CD4-positive, alpha-beta T cell treated with Interleukin-15 for 1 hour (primary cell): ENCODE measurements around the gene JARID2.

Experiments used
- DNase-seq: peaks from one replicate; pipeline ENCODE4 v3.0.0-alpha.2; 2020

Gene JARID2

DNA sequence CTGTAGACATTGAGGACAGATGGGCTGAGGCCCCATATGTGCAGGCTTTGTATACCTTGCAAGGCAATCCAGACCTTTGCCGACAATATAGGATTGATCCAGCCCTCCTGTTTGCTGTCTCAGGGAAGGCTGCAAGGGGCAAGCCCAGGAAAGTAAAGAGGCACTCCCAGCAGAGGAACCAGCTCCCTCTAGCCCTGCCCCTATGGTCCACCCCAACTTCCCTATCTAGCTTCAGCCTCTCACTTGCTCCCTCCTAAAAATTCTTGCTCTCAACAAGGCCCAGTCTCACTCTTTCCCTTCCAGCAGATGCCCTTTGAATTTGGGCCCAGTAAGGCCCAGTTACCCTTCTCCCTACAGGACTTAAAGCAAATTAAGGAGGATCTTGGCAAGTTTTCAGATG is 92.6 kb downstream of the JARID2 start:
- no peak for DNase-seq

DNA sequence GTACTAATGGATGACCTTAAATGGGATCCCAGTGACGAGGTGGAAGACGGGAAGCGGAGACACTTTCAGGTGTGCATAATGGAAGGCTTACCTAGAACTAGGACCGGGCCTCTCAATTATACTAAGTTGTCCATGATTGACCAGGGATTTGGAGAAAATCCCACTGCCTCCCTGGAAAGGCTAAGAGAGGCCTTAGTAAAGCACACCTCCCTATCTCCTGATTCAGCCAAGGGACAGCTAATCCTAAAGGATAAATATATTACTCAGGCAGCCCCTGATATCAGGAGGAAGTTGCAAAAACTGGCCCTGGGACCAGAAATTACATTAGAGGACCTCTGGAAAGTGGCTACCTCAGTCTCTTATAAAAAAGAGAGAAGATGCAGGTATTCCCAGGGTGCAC is 93.2 kb downstream of the JARID2 start:
- DNase-seq: no peak

GRCh38 chr6:15340105-15340601 is 94.3 kb downstream of the JARID2 start:
- DNase-seq: no peak

DNA sequence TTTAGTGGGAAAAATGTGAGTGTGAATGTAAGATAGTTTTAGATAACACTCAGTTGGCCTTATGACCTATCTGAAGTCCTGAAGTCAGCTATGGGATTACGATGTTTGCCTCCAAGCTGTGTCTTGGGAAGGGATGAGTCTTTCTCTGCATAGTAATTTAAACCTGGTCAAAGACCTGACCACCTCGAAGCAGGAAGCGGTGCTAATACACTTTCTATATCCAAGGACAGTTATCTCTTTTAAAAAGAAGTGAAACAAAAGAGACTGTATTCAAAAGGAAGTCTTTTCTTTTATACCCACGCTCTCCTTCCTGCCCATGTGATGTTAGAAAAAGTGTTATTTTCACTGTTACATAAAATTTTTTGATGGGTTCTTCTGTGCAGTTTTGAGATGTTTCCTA is 94.9 kb downstream of the JARID2 start:
- no peak for DNase-seq

- no peak for DNase-seq
Observed at GRCh38 chr6:15341311-15342001, 95.6 kb downstream of the JARID2 start.

DNA sequence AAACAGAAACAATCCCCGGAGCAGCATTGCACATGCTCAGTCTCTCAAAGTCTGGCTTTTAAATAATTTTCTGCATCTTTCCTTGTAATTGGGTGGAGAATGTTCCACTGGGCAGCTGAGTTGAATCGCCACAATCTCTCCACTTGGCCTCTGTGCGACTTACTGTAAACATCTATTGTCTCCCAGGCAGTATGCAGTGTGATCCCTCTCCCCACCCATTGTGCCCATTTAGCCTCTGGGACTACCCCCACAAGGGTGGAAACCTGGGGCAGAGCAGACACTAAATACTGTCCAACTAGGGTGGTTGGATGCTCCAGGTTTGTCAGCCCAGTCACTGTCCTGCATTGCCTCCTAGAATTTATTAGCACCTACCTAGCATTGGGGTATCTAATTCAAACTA is 96.2 kb downstream of the JARID2 start:
- no peak for DNase-seq

DNA sequence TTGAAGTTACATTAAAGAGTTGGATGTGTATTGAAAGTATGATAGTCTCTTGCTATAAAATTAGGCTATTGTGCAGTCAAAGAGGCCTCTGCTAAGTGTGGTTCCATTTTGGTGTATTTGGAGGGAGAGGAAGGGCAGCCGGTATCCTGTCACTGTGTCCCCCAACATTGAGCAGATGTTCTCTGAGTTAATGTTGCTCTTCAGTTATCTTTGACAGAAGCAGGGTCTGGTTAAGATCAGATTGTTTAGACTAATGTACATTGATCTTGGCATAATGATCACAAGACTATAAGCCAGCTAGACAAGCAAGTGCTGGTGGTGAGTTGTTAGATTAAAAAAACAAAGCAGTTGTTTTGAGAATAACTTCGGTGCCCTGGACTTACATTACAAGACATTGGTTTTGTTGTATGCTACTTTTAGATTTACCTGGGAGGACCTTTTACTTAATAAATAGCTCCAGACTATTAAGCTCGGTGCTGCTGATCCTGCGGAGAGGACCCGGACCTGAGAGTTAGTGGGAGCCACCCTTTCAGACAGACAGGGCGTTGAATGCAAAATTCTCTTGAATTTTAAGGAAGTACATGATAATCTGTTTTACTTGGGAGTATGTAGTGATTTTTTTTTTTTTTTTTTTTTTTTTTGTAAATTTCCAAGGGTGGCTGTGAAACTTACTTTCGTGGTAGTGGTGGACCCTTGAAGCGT is 97.8 kb downstream of the JARID2 start:
- no peak for DNase-seq

DNA sequence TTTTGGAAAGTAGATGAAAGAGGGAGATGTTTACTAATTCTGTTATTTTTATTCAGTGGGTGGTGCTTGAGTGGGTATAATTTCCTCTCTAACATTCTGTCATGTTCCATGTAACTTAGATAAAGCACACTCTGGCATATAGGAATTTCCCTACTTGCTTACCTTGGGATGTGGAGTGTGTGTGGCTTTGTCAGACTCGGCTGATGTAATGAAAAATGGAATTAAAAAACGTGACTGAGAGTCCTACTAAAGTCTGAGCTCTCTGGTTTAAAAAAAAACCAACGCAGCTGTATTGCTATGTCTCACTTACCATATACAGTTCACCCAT is 98.3 kb downstream of the JARID2 start:
- DNase-seq: no peak

- DNase-seq: no peak
Observed at GRCh38 chr6:15344831-15345230, 99.0 kb downstream of the JARID2 start.

DNA sequence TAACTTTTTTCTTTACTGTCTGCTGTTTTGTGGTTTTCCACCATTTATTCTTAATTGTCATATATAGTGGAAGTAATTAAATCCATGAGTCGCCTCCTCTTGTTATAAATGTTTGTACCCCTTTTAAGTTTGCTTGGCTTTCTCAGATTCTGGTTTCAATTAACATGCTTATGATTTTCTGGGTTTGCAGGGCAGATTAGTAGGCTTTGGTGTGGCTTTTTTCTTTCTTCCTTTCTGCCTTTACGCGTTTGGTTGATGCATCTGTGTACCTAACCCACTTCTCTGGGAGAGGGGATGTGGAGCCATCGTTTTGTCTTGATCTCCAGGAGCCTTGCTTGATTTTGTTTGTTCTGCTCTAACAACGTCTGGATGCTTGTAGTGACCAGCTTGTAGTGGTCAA is 100.4 kb downstream of the JARID2 start:
- no peak for DNase-seq

GRCh38 chr6:15348528-15348927 is 102.7 kb downstream of the JARID2 start:
- no peak for DNase-seq

DNA sequence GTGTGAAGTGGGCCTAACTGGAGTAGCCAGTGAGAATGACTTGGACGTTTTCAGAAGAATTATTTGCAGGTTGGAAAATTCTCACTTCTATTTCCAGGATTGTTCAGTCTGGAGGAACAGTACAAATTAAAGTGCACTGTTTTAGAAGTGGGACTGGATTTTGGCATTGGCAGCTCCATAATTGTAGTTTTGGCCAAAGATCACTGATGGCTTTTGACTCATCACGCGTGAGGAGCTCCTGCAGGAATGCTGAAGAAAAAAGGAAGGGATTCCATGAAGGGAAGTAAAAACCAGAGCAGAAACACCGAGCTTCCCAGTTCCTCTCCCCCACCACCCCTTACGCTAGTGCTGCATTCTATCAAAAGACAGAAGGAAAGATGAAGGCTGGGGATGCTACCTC is 103.5 kb downstream of the JARID2 start:
- no peak for DNase-seq

DNA sequence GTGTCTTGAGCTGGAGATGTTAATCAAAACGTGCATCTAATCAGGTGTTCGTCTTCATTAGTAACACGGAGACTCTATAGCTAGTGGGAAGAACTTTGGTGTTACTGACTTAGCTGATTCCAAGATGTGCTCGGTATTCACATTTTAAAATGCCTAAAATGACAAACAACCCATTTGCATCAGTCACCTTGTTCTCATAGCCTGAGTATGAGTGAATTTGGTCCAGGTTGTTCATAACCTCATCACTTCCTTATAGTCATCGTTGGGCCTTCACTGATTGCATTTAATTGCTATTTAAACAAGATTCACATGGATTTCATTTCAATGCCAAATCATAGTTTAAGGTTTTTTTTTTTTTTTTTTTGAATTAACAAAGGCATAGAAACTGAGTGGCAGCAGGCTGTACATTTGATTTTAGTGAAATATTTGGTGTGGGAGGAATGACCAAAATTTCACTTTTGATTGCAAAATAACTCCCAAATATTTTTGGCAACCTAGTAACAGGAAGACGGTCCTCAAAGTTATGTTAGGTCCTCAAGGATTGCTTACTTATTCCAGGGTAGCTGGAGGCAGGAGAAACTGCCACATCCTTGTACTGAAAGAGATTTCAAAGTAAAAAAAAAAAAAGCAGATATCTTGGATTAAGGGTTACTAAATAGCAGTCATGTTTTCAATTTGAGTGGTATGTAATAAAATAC is 104.7 kb downstream of the JARID2 start:
- no peak for DNase-seq

DNA sequence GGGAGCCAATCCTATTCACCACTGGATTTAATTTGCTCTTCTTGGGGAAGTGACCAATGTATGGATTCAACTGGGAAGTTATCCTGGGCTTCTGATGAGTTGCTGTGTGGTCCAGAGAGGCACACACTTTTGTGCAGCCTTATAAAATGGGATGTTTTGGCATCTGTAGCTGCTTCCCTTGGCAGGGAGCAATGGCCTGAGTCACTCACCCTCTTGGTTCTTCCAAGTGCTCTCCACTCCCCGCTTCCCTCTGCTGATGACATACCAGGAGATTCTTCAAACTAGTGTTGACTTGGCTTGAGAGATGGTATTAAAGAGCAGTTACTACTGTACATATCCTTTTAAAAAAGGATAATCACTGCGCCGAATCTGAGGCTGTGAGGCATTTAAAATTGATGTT is 105.8 kb downstream of the JARID2 start:
- no peak for DNase-seq

GRCh38 chr6:15352220-15352619 is 106.4 kb downstream of the JARID2 start:
- DNase-seq: no peak

DNA sequence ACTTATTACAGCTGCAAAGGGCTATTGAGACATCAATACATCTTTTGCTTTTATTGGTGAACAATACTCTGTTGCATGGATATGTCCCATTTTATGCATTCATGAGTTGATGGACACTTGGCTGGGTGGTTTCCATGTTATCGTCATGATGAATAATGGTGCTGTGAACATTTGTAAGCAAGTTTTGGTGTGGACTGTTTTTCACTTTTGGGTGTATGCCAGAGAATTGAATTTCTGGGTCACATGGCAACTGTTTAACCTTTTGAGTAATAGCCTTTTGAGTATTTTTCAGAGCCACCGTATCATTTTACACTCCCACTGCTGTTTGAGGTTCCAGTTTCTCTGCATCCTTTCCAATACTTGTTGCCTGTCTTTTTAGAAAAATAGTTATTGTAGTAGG is 107.0 kb downstream of the JARID2 start:
- DNase-seq: no peak

DNA sequence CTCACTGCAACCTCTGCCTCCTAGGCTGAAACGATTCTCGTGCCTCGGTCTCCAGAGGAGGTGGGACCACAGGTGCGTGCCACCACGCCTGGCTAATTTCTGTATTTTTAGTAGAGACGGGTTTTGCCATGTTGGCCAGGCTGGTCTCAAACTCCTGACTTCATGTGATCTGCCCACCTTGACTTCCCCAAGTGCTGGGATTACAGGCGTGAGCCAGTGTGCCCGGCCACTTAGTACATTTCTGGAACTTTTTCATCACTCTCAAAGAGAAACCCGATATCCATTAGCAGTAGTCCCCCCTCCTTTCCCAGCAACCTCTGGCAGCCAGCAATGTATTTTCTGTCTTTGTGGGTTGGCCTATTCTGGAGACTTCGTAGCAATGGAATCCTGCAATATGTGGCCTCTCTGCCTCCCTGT is 109.8 kb downstream of the JARID2 start:
- no peak for DNase-seq

GRCh38 chr6:15356179-15356578 is 110.3 kb downstream of the JARID2 start:
- no peak for DNase-seq

- no peak for DNase-seq
Observed at GRCh38 chr6:15356937-15357336, 111.1 kb downstream of the JARID2 start.

DNA sequence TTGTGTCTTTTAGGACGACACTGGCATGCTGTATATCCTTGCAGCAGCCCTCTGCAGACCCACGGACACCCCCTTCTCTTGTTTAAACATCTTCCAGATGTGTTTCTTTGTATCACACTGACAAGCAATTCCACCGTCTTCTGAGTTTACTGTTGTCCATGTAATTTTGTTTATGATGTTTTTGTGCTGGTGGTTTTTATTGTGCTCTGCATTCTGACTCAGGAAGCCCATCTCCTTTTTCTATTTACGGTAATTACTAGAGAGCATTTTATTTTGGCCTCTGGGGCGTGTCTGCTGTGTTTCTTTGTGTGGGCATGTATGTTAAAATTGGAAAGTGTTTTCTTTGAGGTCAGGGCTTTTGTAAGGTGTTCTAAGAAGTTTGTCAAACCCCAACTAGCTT is 111.9 kb downstream of the JARID2 start:
- no peak for DNase-seq

DNA sequence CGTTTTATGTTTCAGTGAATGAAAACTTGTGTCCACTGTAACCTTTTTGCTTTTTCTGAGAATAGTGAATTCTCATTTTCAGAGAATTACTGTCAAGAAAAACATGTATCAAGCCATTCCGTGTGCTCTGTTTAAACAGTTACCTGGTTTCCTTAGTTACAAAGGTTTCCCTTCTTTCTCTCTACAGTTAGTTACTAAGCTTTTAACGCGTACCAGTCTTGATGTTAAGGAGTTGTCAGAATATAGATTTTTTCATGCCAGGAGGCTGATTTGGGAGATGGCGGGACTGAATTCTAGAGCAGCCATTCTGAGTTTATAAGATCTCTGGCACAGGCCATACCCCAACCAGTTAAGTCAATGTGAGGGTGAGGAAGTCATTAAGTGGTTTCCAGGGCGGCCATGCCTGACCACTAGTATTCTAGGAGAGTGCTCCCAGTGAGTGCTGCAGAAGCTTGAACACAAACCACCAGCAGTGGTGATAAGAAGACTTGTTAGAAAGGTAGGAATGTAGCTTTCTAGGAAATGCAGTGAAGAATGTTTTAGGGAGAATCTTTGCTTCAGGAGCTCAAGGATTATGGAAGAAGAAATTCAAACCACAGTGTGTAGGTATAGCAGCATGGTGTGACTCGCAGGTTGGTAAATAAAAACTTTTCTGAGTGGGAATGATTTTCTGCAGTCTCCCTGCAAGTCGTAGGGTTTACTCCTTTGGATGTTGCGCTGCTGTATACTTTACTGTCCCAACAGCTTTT is 112.9 kb downstream of the JARID2 start:
- peak; percentile 21 for DNase-seq

- no peak for DNase-seq
Observed at GRCh38 chr6:15359335-15359862, 113.5 kb downstream of the JARID2 start.

- no peak for DNase-seq
Observed at GRCh38 chr6:15360300-15360699, 114.4 kb downstream of the JARID2 start.
